ENCODE results near the gene PIGS. TPM values are rescaled to one million over a fixed set of nuclear protein-coding genes. Genes with fewer than 3 reads are reported as not detected.

The PIGS gene
- total and polyA plus RNA-seq, 2 of the 13 experiments (the other 11 are each of a cell fraction or from before 2014, with no cell fraction given) = 31.7 to 42.6 TPM

- TF ChIP-seq TBL1XR1 (IDR thresholded peaks at IDR 0.05; ENCODE audit: borderline replicate concordance, low read length, partially characterized antibody) = no peak
- no peak for TF ChIP-seq ZBTB44 (CRISPR knock-in tag; IDR thresholded peaks at IDR 0.05)
- TF ChIP-seq NFYB (CRISPR knock-in tag; IDR thresholded peaks at IDR 0.05) = no peak
- TF ChIP-seq NPAS2 (CRISPR knock-in tag; IDR thresholded peaks at IDR 0.05; ENCODE audit: borderline replicate concordance) = no peak
- TF ChIP-seq, protein P1, sequence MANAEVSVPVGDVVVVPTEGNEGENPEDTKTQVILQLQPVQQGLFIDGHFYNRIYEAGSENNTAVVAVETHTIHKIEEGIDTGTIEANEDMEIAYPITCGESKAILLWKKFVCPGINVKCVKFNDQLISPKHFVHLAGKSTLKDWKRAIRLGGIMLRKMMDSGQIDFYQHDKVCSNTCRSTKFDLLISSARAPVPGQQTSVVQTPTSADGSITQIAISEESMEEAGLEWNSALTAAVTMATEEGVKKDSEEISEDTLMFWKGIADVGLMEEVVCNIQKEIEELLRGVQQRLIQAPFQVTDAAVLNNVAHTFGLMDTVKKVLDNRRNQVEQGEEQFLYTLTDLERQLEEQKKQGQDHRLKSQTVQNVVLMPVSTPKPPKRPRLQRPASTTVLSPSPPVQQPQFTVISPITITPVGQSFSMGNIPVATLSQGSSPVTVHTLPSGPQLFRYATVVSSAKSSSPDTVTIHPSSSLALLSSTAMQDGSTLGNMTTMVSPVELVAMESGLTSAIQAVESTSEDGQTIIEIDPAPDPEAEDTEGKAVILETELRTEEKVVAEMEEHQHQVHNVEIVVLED (CRISPR knock-in tag; IDR thresholded peaks at IDR 0.05; ENCODE audit: borderline replicate concordance) = no peak
- no peak for TF ChIP-seq YEATS2 (CRISPR knock-in tag; IDR thresholded peaks at IDR 0.05; ENCODE audit: borderline replicate concordance)
- TF ChIP-seq ZNF800 (CRISPR knock-in tag; IDR thresholded peaks at IDR 0.05) = no peak
- no peak for TF ChIP-seq SOX5 (CRISPR knock-in tag; IDR thresholded peaks at IDR 0.05; ENCODE audit: borderline replicate concordance)
- TF ChIP-seq EZH2 (conservative IDR thresholded peaks at IDR 0.05; ENCODE audit: low read depth, low read length) = no peak
- TF ChIP-seq HOXA3 (CRISPR knock-in tag; IDR thresholded peaks at IDR 0.05) = peak; percentile 4; the same call in 1 of the 2 replicates
- TF ChIP-seq, protein P2, sequence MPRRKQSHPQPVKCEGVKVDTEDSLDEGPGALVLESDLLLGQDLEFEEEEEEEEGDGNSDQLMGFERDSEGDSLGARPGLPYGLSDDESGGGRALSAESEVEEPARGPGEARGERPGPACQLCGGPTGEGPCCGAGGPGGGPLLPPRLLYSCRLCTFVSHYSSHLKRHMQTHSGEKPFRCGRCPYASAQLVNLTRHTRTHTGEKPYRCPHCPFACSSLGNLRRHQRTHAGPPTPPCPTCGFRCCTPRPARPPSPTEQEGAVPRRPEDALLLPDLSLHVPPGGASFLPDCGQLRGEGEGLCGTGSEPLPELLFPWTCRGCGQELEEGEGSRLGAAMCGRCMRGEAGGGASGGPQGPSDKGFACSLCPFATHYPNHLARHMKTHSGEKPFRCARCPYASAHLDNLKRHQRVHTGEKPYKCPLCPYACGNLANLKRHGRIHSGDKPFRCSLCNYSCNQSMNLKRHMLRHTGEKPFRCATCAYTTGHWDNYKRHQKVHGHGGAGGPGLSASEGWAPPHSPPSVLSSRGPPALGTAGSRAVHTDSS (CRISPR knock-in tag; conservative IDR thresholded peaks at IDR 0.05) = no peak
- TF ChIP-seq ZBTB39 (CRISPR knock-in tag; IDR thresholded peaks at IDR 0.05) = peak; percentile 42; the same call in 1 of the 2 replicates
- TF ChIP-seq NR2F2 (IDR thresholded peaks at IDR 0.05; ENCODE audit: borderline replicate concordance, low read depth) = no peak
- no peak for TF ChIP-seq ZBTB38 (CRISPR knock-in tag; IDR thresholded peaks at IDR 0.05)
- TF ChIP-seq FOXO1 (CRISPR knock-in tag; IDR thresholded peaks at IDR 0.05) = peak; percentile 44; the same call in 1 of the 2 replicates
- TF ChIP-seq PHF5A (CRISPR knock-in tag; IDR thresholded peaks at IDR 0.05; ENCODE audit: low read depth, unreplicated experiment) = no peak
- peak; percentile 35 for TF ChIP-seq MYC (CRISPR knock-in tag; IDR thresholded peaks at IDR 0.05; ENCODE audit: borderline replicate concordance)
- TF ChIP-seq, protein P3, sequence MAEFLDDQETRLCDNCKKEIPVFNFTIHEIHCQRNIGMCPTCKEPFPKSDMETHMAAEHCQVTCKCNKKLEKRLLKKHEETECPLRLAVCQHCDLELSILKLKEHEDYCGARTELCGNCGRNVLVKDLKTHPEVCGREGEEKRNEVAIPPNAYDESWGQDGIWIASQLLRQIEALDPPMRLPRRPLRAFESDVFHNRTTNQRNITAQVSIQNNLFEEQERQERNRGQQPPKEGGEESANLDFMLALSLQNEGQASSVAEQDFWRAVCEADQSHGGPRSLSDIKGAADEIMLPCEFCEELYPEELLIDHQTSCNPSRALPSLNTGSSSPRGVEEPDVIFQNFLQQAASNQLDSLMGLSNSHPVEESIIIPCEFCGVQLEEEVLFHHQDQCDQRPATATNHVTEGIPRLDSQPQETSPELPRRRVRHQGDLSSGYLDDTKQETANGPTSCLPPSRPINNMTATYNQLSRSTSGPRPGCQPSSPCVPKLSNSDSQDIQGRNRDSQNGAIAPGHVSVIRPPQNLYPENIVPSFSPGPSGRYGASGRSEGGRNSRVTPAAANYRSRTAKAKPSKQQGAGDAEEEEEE (CRISPR knock-in tag; IDR thresholded peaks at IDR 0.05; ENCODE audit: borderline replicate concordance) = no peak
- no peak for TF ChIP-seq RORA (CRISPR knock-in tag; IDR thresholded peaks at IDR 0.05)
Measured at GRCh38 chr17:28570716-28571360, 486 bp downstream of the PIGS start (continued).
